AG09309 (cell line): ENCODE measurements around the gene CAMK1D.

Experiments used
- DNase-seq: peaks from one replicate; pipeline ENCODE4 v3.0.0-alpha.2; 2010; ENCODE audit warnings: low read depth
- H3K4me3 ChIP-seq: 2 replicates; pipeline ENCODE4 v1.5.1; 2011; ENCODE audit warnings: mild to moderate bottlenecking, low read depth, low read length, moderate library complexity; ENCODE audit not compliant: control insufficient read depth
- CTCF ChIP-seq: IDR thresholded peaks from 2 replicates; pipeline ENCODE4 v1.5.1; 2011; ENCODE audit warnings: mild to moderate bottlenecking, low read depth, low read length, inconsistent platforms; ENCODE audit not compliant: insufficient read depth, control insufficient read depth; ENCODE audit errors: missing control alignments

The CAMK1D gene

GRCh38 chr10:12787297-12787696 is 437.9 kb downstream of the CAMK1D start:
- DNase-seq = no peak
- no peak for TF ChIP-seq CTCF
- H3K4me3 ChIP-seq = no peak overlapping the region

GRCh38 chr10:12788277-12788676 is 438.9 kb downstream of the CAMK1D start:
- H3K4me3 ChIP-seq = no peak overlapping the region
- TF ChIP-seq CTCF = no peak
- DNase-seq = no peak

GRCh38 chr10:12790270-12790669 is 440.9 kb downstream of the CAMK1D start:
- H3K4me3 ChIP-seq = no peak overlapping the region
- no peak for DNase-seq
- TF ChIP-seq CTCF = no peak

GRCh38 chr10:12791728-12792127 is 442.4 kb downstream of the CAMK1D start:
- TF ChIP-seq CTCF = no peak
- no peak for DNase-seq
- no peak overlapping the region for H3K4me3 ChIP-seq

- H3K4me3 ChIP-seq = no peak overlapping the region
- TF ChIP-seq CTCF = no peak
- DNase-seq = no peak
These were observed 443.7 kb downstream of the CAMK1D start for GRCh38 chr10:12792889-12793556.

- no peak overlapping the region for H3K4me3 ChIP-seq
- TF ChIP-seq CTCF = no peak
- no peak for DNase-seq
These were observed 446.2 kb downstream of the CAMK1D start for GRCh38 chr10:12795315-12796110.
